Ovary (tissue), 9 donors: ENCODE data around the gene SPARCL1. TPM values are rescaled to one million over a fixed set of nuclear protein-coding genes. Genes with fewer than 3 reads are reported as not detected.

Source experiments
- DNase-seq, 5 donors: peaks; one replicate each; pipeline ENCODE4 v3.0.0-alpha.2; 2019 to 2020
- H3K27ac ChIP-seq, 2 donors: fragments of 200-600 bp; one replicate each; pipeline versions ENCODE4 v1.5.1 to v1.8.0; 2019 to 2022
- H3K27me3 ChIP-seq: fragments of 200-600 bp; one replicate; pipeline ENCODE4 v1.8.0; 2022
- H3K36me3 ChIP-seq: fragments of 200-600 bp; sonication (generic); one replicate; pipeline ENCODE4 v1.5.1; 2019
- H3K4me1 ChIP-seq: one replicate; pipeline ENCODE4 v1.8.1; 2013; ENCODE audit warnings: mild to moderate bottlenecking, moderate library complexity; ENCODE audit not compliant: insufficient read depth
- H3K4me3 ChIP-seq: fragments of 200-600 bp; sonication (generic); one replicate; pipeline ENCODE4 v1.5.1; 2017
- H3K9me3 ChIP-seq, 2 donors: fragments of 200-600 bp in 1 of 2; sonication (generic) in 1 of 2; one replicate each; pipeline versions ENCODE4 v1.5.1 to v1.8.1; 2013 to 2019; ENCODE audit warnings: mild to moderate bottlenecking in 1 of 2, moderate library complexity in 1 of 2
- EP300 ChIP-seq: sonication (generic); formaldehyde crosslinking; IDR thresholded peaks from one replicate; pipeline ENCODE4 v1.6.1; 2017; ENCODE audit warnings: antibody characterized with exemption
- POLR2A ChIP-seq: fragments of 450-650 bp; IDR thresholded peaks from one replicate; pipeline ENCODE4 v1.6.1; 2017; ENCODE audit warnings: antibody characterized with exemption, mild to moderate bottlenecking, moderate library complexity
- WGBS, 3 donors: extraction: QIAGEN DNeasy Blood & Tissue Kit in 1 of 3; methylation state at CpG; one replicate each; pipeline versions ENCODE4 v1.1.5 to v1.1.7; 2013 to 2017; 5-methylcytosine and 5-hydroxymethylcytosine counted together
- intact Hi-C, 4 donors: fragments of 100-400 bp; cut with DNase I; formaldehyde crosslinking; loops; one replicate each; pipeline versions ENCODE4 v1.11.0 to v1.15.1; 2022 to 2023
- polyA plus RNA-seq, 2 donors: library from polyadenylated mRNA; stranded (reverse); fragments of 200-250 nt in 1 of 2; fragments of 350-450 nt in 1 of 2; fragmentation: Illumina TruSeq in 1 of 2; extraction: RNeasy Lipid Tissue Mini Kit (QIAGEN cat#74804) in 1 of 2; gene quantifications; one replicate each; pipeline ENCODE4 v1.2.3, GENCODE V29; 2013 to 2014
- total RNA-seq, 7 donors: library from RNA; depleted of rRNA in 2 of 7; stranded (reverse); fragments of >200 nt in 2 of 7; fragmentation: NEBNext Ultra II Directional in 3 of 7; extraction: Animal tissue kit (Norgen Biotek cat#: 25700) in 3 of 7; gene quantifications; one replicate each; pipeline versions ENCODE4 v1.1.0 to v1.2.4, GENCODE V29; 2016 to 2023
- TF ChIP-seq, protein P1 (sequence below), 3 donors: fragments of 450-650 bp in 2 of 3; fragments of 200-600 bp in 1 of 3; IDR thresholded peaks; one replicate each; pipeline versions ENCODE4 v1.5.1 to v1.8.0; 2016 to 2022; ENCODE audit warnings: antibody characterized with exemption in 3 of 3, mild to moderate bottlenecking in 1 of 3
- donor health status: DM: no; HTN: no; CAD: no; lungs with moderate emphysema.
- donor health status: DM: no; HTN: no; CAD: no.
- donor health status: Bipolar disorder and iron deficiency.
- donor health status: DM: yes; HTN: yes; CAD: no.
- donor health status: DM: no; HTN: no; CAD: no.
- donor health status: DM: yes; HTN: yes; CAD: no.

The SPARCL1 gene
- total and polyA plus RNA-seq, 9 donors = 116 to 1,049 (median 277) TPM

DNA sequence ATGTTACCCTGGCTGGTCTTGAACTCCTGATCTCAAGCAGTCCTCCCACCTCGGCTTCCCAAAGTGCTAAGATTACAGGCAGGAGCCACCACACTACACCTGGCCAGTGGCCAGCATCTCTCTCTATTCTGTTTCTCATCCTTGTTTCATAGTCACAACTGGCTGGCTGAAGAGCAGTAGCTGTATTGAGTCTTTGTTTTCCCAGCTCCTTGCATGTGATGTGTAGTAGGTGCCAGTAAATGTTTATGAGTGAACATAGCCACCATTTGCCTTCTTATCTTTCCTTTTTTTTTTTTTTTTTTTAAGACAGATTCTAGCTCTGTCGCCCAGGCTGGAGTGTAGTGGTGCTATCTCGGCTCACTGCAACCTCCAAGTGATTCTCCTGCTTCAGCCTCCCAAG, 83.2 kb downstream of the SPARCL1 start:
- no peak for DNase-seq
- 46 to 61% (median 54%) methylated on average over 3 of the region's 3 CpGs for WGBS, 3 donors
- intact Hi-C loops = no loop called here
- TF ChIP-seq, protein P1, sequence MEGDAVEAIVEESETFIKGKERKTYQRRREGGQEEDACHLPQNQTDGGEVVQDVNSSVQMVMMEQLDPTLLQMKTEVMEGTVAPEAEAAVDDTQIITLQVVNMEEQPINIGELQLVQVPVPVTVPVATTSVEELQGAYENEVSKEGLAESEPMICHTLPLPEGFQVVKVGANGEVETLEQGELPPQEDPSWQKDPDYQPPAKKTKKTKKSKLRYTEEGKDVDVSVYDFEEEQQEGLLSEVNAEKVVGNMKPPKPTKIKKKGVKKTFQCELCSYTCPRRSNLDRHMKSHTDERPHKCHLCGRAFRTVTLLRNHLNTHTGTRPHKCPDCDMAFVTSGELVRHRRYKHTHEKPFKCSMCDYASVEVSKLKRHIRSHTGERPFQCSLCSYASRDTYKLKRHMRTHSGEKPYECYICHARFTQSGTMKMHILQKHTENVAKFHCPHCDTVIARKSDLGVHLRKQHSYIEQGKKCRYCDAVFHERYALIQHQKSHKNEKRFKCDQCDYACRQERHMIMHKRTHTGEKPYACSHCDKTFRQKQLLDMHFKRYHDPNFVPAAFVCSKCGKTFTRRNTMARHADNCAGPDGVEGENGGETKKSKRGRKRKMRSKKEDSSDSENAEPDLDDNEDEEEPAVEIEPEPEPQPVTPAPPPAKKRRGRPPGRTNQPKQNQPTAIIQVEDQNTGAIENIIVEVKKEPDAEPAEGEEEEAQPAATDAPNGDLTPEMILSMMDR (IDR thresholded peaks at IDR 0.05) = no peak
- no peak overlapping the region for H3K4me3 ChIP-seq
- no peaks in the 10 kb centered on the region for H3K36me3 ChIP-seq
- H3K27me3 ChIP-seq = no peaks in the 10 kb centered on the region
- H3K9me3 ChIP-seq = no peaks in the 10 kb centered on the region
- no peak overlapping the region for H3K27ac ChIP-seq
- no peaks in the 10 kb centered on the region for H3K4me1 ChIP-seq

DNA sequence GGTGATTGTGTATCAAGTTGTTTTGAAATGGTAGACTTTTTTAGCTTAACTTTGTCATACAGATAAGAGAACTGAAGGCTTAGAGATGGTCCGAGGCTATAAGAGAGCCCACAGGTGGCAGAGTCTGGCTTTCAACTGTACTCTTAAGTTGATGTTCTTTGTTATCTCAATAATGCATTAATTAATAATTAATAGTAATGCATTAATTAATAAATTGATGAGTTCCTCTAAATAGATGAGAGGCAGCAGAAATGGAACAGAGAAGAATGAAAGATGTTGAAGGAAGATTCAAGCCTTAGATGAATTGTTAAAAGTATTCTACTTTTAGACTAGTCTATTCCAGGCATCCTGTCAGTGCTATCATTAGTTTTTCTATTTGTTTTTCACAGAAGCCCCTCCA, 84.4 kb downstream of the SPARCL1 start:
- no peak for DNase-seq
- intact Hi-C loops = no loop called here
- 95 to 98% (median 96%) methylated on average over 1 of the region's 1 CpG for WGBS, 3 donors
- H3K4me3 ChIP-seq = no peak overlapping the region
- TF ChIP-seq POLR2A = no peak
- TF ChIP-seq, protein P1 (IDR thresholded peaks at IDR 0.05) = no peak
- no peak for TF ChIP-seq EP300
- H3K27me3 ChIP-seq = no peaks in the 10 kb centered on the region
- no peaks in the 10 kb centered on the region for H3K4me1 ChIP-seq
- H3K9me3 ChIP-seq = no peaks in the 10 kb centered on the region
- H3K36me3 ChIP-seq = no peaks in the 10 kb centered on the region
- H3K27ac ChIP-seq = no peak overlapping the region

DNA sequence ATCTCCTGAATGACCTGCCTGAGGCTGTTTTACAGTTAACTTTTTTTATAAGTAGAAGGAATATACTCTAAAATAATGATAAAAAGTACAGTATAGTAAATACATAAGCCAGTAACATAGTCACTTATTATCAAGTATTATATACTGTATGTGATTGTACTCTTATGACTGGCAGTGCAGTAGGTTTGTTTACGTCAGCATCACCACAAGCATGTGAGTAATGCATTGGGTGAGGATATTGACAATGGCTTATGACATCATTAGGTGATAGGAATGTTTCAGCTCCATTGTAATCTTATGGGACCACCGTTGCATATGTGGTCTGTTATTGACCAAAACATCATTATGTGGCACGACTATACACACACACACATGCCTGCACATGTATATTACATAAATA, 86.3 kb downstream of the SPARCL1 start:
- Histone ChIP-seq H3K27ac (no peak overlapping the region), H3K4me1 (no peaks in the 10 kb centered on the region), H3K9me3 (no peaks in the 10 kb centered on the region), H3K27me3 (no peaks in the 10 kb centered on the region), H3K4me3 (no peak overlapping the region), H3K36me3 (no peaks in the 10 kb centered on the region)
- intact Hi-C loops = no loop called here
- WGBS, 3 donors = 86 to 98% (median 91%) methylated on average over 3 of the region's 3 CpGs
- no peak for DNase-seq
- TF ChIP-seq EP300 = no peak
- TF ChIP-seq, protein P1 (IDR thresholded peaks at IDR 0.05) = no peak
- no peak for TF ChIP-seq POLR2A

DNA sequence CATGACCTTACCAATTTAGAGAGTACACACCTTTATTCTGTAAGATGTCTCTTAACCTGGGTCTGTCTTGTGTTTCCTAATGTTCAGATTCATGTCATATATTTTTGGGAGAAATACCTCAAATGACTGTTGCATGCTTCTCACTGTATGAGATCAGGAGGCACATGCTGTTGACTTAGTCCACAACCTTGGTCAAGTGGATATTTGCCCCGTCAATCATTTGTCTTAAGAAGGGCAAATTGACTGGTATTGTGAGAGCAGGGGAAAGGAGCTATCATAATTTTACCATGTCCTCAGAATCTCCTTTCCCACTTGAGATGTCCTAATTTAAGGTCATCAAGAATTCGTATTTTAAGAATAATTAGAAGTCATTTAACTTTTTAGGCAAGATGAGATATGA, 95.8 kb downstream of the SPARCL1 start:
- Histone ChIP-seq H3K27me3 (no peaks in the 10 kb centered on the region), H3K4me3 (no peak overlapping the region), H3K27ac (no peak overlapping the region), H3K9me3 (no peaks in the 10 kb centered on the region), H3K4me1 (peaks cover 2% of the 10 kb centered on the region), H3K36me3 (no peaks in the 10 kb centered on the region)
- no peak for DNase-seq
- TF ChIP-seq, protein P1 (IDR thresholded peaks at IDR 0.05) = no peak
- TF ChIP-seq POLR2A (no peak), EP300 (no peak)
- intact Hi-C loops = no loop called here
- 89 to 93% (median 93%) methylated on average over 2 of the region's 2 CpGs for WGBS, 3 donors

DNA sequence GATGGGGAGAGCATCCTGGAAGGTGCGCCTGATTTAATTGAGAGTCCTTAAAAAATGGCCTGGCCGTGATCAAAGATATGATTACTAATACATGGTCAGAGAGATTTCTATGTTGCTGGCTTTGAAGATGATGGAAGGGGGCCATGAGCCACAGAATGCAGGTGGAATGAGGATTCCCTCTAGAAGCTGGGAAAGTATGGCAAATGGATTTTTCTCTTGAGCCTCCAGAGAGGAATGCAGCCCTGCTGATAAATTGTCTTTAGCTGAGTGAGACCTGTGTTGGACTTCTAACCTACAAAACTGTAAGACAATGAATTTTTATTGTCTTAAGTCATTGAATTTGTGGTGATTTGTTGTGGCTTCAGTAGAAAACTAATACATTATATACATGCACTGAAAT, 99.1 kb downstream of the SPARCL1 start:
- intact Hi-C loops = no loop called here
- peaks cover 4% of the 10 kb centered on the region for H3K4me1 ChIP-seq
- no peak for DNase-seq
- no peak overlapping the region for H3K27ac ChIP-seq
- H3K4me3 ChIP-seq = no peak overlapping the region
- no peaks in the 10 kb centered on the region for H3K27me3 ChIP-seq
- TF ChIP-seq, protein P1 (IDR thresholded peaks at IDR 0.05) = no peak
- TF ChIP-seq POLR2A (no peak), EP300 (no peak)
- no peaks in the 10 kb centered on the region for H3K9me3 ChIP-seq
- no peaks in the 10 kb centered on the region for H3K36me3 ChIP-seq
- 92 to 97% (median 96%) methylated on average over 2 of the region's 2 CpGs for WGBS, 3 donors
